GM23338 (cell line): ENCODE measurements around the gene CARD9.

ENCODE experiments used
- ETS1 ChIP-seq: IDR thresholded peaks from 2 replicates; pipeline ENCODE4 v1.6.1; 2016; ENCODE audit warnings: antibody characterized with exemption
- EZH2 ChIP-seq: fragments of 200-600 bp; sonication (generic); IDR thresholded peaks from one replicate; pipeline ENCODE4 v1.8.0; 2017; ENCODE audit warnings: antibody characterized with exemption, mild to moderate bottlenecking, low read depth; ENCODE audit not compliant: unreplicated experiment
- EZH2phosphoT487 ChIP-seq: fragments of 200-600 bp; sonication (generic); IDR thresholded peaks from one replicate; pipeline ENCODE4 v1.8.1; 2018; ENCODE audit warnings: antibody characterized with exemption; ENCODE audit not compliant: unreplicated experiment
- POLR2AphosphoS5 ChIP-seq: IDR thresholded peaks from 2 replicates; pipeline ENCODE4 v1.6.1; 2016; ENCODE audit warnings: antibody characterized with exemption, low read depth
- TF ChIP-seq, protein P1 (sequence below), 2 experiments: fragments of 200-600 bp in 1 of 2; sonication (generic) in 1 of 2; conservative IDR thresholded peaks; 2 replicates each; pipeline versions ENCODE4 v1.5.1 to v1.6.1; 2016 to 2017; ENCODE audit warnings: antibody characterized with exemption in 2 of 2, low read depth in 2 of 2, mild to moderate bottlenecking in 2 of 2, moderate library complexity in 1 of 2
- TF ChIP-seq, protein P2 (sequence below): IDR thresholded peaks from one replicate; pipeline ENCODE4 v1.6.1; 2018; ENCODE audit warnings: antibody characterized with exemption; ENCODE audit not compliant: unreplicated experiment

DNA sequence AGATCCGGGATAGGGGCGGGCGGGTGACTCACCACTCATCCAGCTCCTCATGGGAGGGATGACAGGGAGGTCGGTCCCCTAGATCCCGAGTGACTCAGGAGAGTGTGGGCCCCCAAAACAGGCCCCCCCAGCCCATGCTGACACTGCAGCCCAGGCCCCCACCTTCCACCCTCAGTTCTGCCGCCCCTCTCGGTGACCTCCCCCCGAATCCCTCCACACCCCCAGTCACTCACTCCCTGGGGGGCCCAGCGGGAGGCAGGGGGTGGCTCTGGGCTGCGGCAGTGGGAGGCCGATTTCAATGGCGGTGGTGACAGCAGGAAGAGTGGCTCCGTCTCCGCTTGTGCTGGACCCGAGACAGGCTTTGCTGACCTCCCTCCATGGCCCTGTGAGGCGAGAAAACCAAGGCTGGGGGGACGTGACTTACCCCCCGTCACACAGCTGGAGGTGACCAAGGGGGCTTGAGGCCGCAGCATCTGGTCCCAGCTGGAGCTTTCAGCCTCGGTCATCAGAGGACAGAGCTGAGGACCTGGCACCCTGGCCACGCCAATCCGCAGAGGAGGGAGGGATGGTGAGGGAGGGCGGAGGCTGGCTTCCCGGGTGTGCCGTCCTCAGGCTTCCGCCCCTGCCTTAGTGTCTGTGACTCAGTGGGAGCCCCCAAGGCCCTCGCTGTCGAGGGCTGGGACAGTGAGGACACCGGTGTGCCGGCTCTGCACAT lies 37.2 kb downstream of the CARD9 start:
- TF ChIP-seq, protein P1, sequence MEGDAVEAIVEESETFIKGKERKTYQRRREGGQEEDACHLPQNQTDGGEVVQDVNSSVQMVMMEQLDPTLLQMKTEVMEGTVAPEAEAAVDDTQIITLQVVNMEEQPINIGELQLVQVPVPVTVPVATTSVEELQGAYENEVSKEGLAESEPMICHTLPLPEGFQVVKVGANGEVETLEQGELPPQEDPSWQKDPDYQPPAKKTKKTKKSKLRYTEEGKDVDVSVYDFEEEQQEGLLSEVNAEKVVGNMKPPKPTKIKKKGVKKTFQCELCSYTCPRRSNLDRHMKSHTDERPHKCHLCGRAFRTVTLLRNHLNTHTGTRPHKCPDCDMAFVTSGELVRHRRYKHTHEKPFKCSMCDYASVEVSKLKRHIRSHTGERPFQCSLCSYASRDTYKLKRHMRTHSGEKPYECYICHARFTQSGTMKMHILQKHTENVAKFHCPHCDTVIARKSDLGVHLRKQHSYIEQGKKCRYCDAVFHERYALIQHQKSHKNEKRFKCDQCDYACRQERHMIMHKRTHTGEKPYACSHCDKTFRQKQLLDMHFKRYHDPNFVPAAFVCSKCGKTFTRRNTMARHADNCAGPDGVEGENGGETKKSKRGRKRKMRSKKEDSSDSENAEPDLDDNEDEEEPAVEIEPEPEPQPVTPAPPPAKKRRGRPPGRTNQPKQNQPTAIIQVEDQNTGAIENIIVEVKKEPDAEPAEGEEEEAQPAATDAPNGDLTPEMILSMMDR (conservative IDR thresholded peaks at IDR 0.05; ENCODE audit: low read depth in 2 of 2), result no peak
- TF ChIP-seq EZH2phosphoT487 (no peak), POLR2AphosphoS5 (no peak), ETS1 (no peak), EZH2 (no peak)
- TF ChIP-seq, protein P2, sequence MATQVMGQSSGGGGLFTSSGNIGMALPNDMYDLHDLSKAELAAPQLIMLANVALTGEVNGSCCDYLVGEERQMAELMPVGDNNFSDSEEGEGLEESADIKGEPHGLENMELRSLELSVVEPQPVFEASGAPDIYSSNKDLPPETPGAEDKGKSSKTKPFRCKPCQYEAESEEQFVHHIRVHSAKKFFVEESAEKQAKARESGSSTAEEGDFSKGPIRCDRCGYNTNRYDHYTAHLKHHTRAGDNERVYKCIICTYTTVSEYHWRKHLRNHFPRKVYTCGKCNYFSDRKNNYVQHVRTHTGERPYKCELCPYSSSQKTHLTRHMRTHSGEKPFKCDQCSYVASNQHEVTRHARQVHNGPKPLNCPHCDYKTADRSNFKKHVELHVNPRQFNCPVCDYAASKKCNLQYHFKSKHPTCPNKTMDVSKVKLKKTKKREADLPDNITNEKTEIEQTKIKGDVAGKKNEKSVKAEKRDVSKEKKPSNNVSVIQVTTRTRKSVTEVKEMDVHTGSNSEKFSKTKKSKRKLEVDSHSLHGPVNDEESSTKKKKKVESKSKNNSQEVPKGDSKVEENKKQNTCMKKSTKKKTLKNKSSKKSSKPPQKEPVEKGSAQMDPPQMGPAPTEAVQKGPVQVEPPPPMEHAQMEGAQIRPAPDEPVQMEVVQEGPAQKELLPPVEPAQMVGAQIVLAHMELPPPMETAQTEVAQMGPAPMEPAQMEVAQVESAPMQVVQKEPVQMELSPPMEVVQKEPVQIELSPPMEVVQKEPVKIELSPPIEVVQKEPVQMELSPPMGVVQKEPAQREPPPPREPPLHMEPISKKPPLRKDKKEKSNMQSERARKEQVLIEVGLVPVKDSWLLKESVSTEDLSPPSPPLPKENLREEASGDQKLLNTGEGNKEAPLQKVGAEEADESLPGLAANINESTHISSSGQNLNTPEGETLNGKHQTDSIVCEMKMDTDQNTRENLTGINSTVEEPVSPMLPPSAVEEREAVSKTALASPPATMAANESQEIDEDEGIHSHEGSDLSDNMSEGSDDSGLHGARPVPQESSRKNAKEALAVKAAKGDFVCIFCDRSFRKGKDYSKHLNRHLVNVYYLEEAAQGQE, result no peak
